ENCODE results near the gene ADAP1.
"Not testable (repeated sequence)": the region's sequence is repeated elsewhere in the genome, so short reads cannot be mapped to it uniquely, and the experiment has no call there.

Gene ADAP1

DNA sequence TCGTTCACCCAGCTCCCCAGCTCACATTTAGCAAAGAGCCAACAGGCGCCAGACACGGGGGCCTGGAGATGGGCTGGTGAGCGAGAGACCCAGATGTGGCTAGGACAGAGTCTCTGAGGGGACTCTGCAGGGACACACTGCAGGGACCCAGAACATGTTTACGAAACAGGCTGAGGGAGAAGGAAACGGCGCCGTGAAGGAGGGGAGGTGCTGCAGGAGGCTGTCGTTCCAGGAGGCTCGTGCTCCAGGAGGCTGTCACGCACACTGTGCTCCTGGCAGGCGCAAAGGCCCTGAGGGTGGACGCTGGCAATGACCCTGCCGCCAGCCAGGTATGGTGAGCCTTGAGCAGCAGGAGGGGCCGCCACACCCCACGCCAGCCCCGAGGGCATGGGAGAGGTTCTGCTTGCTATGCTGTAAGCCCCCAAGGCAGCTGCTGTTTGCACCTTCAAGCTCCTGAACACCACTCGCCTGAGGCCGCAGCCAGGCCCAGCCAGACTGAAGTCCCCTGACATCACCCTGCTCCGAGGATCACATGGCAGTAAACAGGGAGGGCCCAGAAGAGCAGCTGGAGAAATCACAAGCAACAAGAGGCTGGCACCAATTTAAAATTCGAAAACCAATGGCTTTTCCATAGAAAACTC, 27.3 kb downstream of the ADAP1 start:
- DNase-seq, result peak; percentile 53
- no peak overlapping the region for H2AK5ac ChIP-seq (ENCODE audit: low read length)
- H3K9ac ChIP-seq (ENCODE audit: low read length), result no peak overlapping the region
- no peak overlapping the region for H3K4me2 ChIP-seq (ENCODE audit: low read length)
- no peak overlapping the region for H3K4ac ChIP-seq (ENCODE audit: low read depth, low read length)
- no peak overlapping the region for H3K56ac ChIP-seq (ENCODE audit: low read length)
- H3K27me3 ChIP-seq (ENCODE audit: insufficient read depth, low read length, poor library complexity), result no peaks in the 10 kb centered on the region
- H3K23ac ChIP-seq (ENCODE audit: low read length), result no peak overlapping the region
- no peak overlapping the region for H3K27ac ChIP-seq (ENCODE audit: low read depth, low read length)
- no peak overlapping the region for H2BK120ac ChIP-seq (ENCODE audit: low read depth, low read length)
- no peak overlapping the region for H4K5ac ChIP-seq (ENCODE audit: low read length)
- H3K4me3 ChIP-seq (ENCODE audit: low read length), result no peak overlapping the region
- no peaks in the 10 kb centered on the region for H3K4me1 ChIP-seq (ENCODE audit: control insufficient read depth, low read depth, low read length)
- no peaks in the 10 kb centered on the region for H3K79me1 ChIP-seq (ENCODE audit: low read length)
- H3K36me3 ChIP-seq (ENCODE audit: control insufficient read depth, insufficient read depth, low read length), result no peaks in the 10 kb centered on the region
- WGBS (ENCODE audit: extremely low coverage, insufficient coverage, low lambda C conversion rate), result no CpG with 5 or more reads among the region's 21 CpGs
- H2BK5ac ChIP-seq (ENCODE audit: low read length), result no peak overlapping the region
- H3K18ac ChIP-seq (ENCODE audit: low read length), result no peak overlapping the region
- no peaks in the 10 kb centered on the region for H3K79me2 ChIP-seq (ENCODE audit: control insufficient read depth, insufficient read depth, low read length)
- H4K8ac ChIP-seq (ENCODE audit: low read depth, low read length), result no peak overlapping the region
- H2BK15ac ChIP-seq (replicated peaks; ENCODE audit: low read depth), result no peak overlapping the region

DNA sequence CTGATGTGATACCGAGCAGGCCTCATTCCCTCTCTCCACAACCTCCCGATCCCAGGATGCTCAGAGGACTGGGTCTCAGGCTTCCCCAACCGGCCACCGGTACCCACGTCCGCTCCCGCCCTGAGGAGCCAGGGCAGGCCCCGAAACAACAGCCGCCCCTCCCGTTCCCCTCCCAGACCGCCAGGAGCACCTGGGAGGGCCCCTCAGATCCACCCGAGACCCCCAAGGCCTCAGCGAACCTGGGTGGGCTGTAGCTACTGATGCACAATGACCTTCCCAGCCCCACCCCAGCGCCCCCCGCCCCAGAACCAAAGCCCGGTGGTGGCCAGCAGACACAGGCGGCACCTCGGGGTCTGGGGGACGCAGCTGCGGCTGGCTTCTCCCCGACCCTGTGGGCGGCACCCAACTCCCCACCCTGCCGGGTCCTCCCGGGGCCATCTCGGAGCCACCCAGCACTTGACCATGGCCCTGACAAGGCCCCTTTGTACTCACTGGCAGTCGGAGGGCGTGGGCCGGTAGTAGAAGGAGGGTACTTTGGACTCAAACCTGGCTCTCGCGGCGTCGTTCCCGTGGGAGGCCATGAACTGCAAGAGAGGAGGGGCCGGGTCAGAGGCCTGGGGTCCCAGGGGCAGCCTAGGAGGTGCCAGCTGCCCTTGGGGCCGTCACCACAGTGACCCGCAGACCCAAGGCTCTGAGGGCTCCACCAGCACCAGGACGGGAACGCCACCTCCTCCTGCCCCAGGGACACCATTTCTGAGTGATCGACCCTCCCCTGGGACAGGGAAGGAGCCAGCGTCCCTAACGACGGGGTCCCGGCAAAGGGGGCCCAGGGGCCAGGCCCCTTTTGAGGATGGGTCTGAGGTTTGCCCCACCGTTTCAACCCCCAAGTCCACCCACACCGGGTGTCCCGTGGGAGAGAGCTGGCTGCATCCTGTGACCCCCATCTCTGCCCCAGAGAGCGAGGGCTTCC, 28.1 kb downstream of the ADAP1 start:
- Histone ChIP-seq H2BK5ac (ENCODE audit: low read length) (no peak overlapping the region), H3K4ac (ENCODE audit: low read depth, low read length) (no peak overlapping the region), H3K4me1 (ENCODE audit: control insufficient read depth, low read depth, low read length) (no peaks in the 10 kb centered on the region), H3K4me3 (ENCODE audit: low read length) (no peak overlapping the region), H4K8ac (ENCODE audit: low read depth, low read length) (no peak overlapping the region), H3K9ac (ENCODE audit: low read length) (no peak overlapping the region), H2AK5ac (ENCODE audit: low read length) (no peak overlapping the region), H2BK120ac (ENCODE audit: low read depth, low read length) (no peak overlapping the region), H4K5ac (ENCODE audit: low read length) (no peak overlapping the region), H3K23ac (ENCODE audit: low read length) (no peak overlapping the region), H3K4me2 (ENCODE audit: low read length) (no peak overlapping the region), H3K79me1 (ENCODE audit: low read length) (no peaks in the 10 kb centered on the region), H3K79me2 (ENCODE audit: control insufficient read depth, insufficient read depth, low read length) (no peaks in the 10 kb centered on the region), H3K36me3 (ENCODE audit: control insufficient read depth, insufficient read depth, low read length) (no peaks in the 10 kb centered on the region), H2BK15ac (replicated peaks; ENCODE audit: low read depth) (no peak overlapping the region), H3K56ac (ENCODE audit: low read length) (no peak overlapping the region), H3K18ac (ENCODE audit: low read length) (no peak overlapping the region), H3K27me3 (ENCODE audit: insufficient read depth, low read length, poor library complexity) (no peaks in the 10 kb centered on the region), H3K27ac (ENCODE audit: low read depth, low read length) (no peak overlapping the region)
- no peak for DNase-seq
- WGBS (ENCODE audit: extremely low coverage, insufficient coverage, low lambda C conversion rate), result no CpG with 5 or more reads among the region's 47 CpGs

DNA sequence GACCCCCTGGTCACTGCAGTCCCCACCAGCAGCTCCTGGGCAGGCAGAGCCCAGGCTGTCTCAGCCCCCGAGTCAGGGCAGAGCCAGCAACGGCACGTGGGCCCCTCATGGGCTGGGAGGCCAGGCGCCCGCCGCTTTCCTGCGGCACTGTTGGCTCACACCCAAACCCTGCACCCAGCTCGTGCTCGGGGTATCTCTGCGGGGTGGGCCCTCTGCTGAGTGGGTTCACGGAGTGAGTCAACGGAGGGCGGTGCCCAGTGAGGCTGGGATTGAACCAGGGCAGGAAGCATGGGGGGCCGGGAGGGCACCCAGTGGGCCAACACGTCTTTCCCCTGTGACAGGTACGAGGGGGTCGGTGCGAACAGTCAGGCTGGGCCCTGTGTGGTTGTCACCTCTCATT, 28.9 kb downstream of the ADAP1 start:
- no peaks in the 10 kb centered on the region for H3K79me2 ChIP-seq (ENCODE audit: control insufficient read depth, insufficient read depth, low read length)
- WGBS (ENCODE audit: extremely low coverage, insufficient coverage, low lambda C conversion rate), result no CpG with 5 or more reads among the region's 18 CpGs
- H2BK15ac ChIP-seq (replicated peaks; ENCODE audit: low read depth), result no peak overlapping the region
- H3K4ac ChIP-seq (ENCODE audit: low read depth, low read length), result no peak overlapping the region
- H3K36me3 ChIP-seq (ENCODE audit: control insufficient read depth, insufficient read depth, low read length), result no peaks in the 10 kb centered on the region
- no peak overlapping the region for H3K56ac ChIP-seq (ENCODE audit: low read length)
- peak overlapping the region; percentile 9 for H3K23ac ChIP-seq (ENCODE audit: low read length)
- H3K4me1 ChIP-seq (ENCODE audit: control insufficient read depth, low read depth, low read length), result no peaks in the 10 kb centered on the region
- no peak overlapping the region for H3K9ac ChIP-seq (ENCODE audit: low read length)
- no peak overlapping the region for H2BK5ac ChIP-seq (ENCODE audit: low read length)
- H3K27ac ChIP-seq (ENCODE audit: low read depth, low read length), result no peak overlapping the region
- DNase-seq, result no peak
- no peak overlapping the region for H3K4me2 ChIP-seq (ENCODE audit: low read length)
- H3K18ac ChIP-seq (ENCODE audit: low read length), result no peak overlapping the region
- H4K5ac ChIP-seq (ENCODE audit: low read length), result no peak overlapping the region
- H4K8ac ChIP-seq (ENCODE audit: low read depth, low read length), result no peak overlapping the region
- no peak overlapping the region for H3K4me3 ChIP-seq (ENCODE audit: low read length)
- no peak overlapping the region for H2AK5ac ChIP-seq (ENCODE audit: low read length)
- H3K79me1 ChIP-seq (ENCODE audit: low read length), result no peaks in the 10 kb centered on the region
- no peak overlapping the region for H2BK120ac ChIP-seq (ENCODE audit: low read depth, low read length)
- no peaks in the 10 kb centered on the region for H3K27me3 ChIP-seq (ENCODE audit: insufficient read depth, low read length, poor library complexity)

DNA sequence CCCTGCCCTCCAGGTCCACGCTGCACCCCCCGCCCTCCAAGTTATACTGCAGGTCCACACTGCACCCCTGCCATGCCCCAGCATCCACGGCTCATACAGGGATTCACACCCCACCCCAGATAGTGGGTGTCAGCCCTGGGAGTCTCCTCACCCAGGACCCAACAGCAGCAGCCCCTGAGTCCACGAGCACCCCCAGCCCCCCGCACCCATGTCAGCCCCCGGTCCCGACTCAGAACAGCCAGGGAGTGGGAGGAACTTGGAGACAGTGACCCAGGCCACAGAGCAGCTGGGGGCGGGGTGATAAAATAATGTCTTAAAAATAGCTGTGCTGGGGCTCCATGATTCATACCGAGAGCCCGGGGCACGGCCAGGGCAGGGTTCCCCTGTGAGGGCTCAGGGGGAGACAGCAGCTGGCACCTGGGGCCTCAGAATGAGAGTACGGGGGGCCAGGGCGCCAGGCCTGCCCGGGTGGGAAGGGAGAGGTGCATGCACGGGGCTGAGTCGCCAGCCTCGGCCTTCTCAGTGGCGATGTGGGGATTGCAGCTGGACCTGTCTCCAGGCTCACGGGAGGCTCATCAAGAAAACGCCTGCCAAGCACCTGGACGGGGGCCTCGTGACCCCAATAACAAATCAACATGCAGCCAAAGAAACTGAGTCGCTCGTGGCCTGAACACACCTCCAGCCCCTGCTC, 29.8 kb downstream of the ADAP1 start:
- Histone ChIP-seq H3K4me2 (ENCODE audit: low read length) (no peak overlapping the region), H2BK5ac (ENCODE audit: low read length) (no peak overlapping the region), H4K5ac (ENCODE audit: low read length) (no peak overlapping the region), H3K9ac (ENCODE audit: low read length) (no peak overlapping the region), H3K27ac (ENCODE audit: low read depth, low read length) (no peak overlapping the region), H2BK15ac (replicated peaks; ENCODE audit: low read depth) (no peak overlapping the region), H3K79me1 (ENCODE audit: low read length) (no peaks in the 10 kb centered on the region), H2BK120ac (ENCODE audit: low read depth, low read length) (no peak overlapping the region), H2AK5ac (ENCODE audit: low read length) (no peak overlapping the region), H3K23ac (ENCODE audit: low read length) (no peak overlapping the region), H3K4ac (ENCODE audit: low read depth, low read length) (no peak overlapping the region), H3K36me3 (ENCODE audit: control insufficient read depth, insufficient read depth, low read length) (no peaks in the 10 kb centered on the region), H3K18ac (ENCODE audit: low read length) (no peak overlapping the region), H3K56ac (ENCODE audit: low read length) (no peak overlapping the region), H4K8ac (ENCODE audit: low read depth, low read length) (no peak overlapping the region), H3K27me3 (ENCODE audit: insufficient read depth, low read length, poor library complexity) (no peaks in the 10 kb centered on the region), H3K4me1 (ENCODE audit: control insufficient read depth, low read depth, low read length) (no peaks in the 10 kb centered on the region), H3K4me3 (ENCODE audit: low read length) (no peak overlapping the region), H3K79me2 (ENCODE audit: control insufficient read depth, insufficient read depth, low read length) (no peaks in the 10 kb centered on the region)
- no CpG with 5 or more reads among the region's 24 CpGs for WGBS (ENCODE audit: extremely low coverage, insufficient coverage, low lambda C conversion rate)
- no peak for DNase-seq

DNA sequence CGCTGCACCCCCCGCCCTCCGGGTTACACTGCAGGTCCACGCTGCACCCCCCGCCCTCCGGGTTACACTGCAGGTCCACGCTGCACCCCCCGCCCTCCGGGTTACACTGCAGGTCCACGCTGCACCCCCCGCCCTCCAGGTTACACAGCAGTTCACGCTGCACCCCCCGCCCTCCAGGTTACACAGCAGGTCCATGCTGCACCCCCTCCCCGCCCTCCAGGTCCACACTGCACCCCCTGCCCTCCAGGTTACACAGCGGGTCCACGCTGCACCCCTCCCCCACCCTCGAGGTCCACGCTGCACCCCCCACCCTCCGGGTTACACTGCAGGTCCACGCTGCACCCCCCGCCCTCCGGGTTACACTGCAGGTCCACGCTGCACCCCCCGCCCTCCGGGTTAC, 30.4 kb downstream of the ADAP1 start:
- not testable (repeated sequence) for H3K23ac ChIP-seq (ENCODE audit: low read length); H3K56ac ChIP-seq (ENCODE audit: low read length); H3K4me2 ChIP-seq (ENCODE audit: low read length); H3K4me3 ChIP-seq (ENCODE audit: low read length); H3K18ac ChIP-seq (ENCODE audit: low read length); H3K4me1 ChIP-seq (ENCODE audit: control insufficient read depth, low read depth, low read length); DNase-seq; H4K8ac ChIP-seq (ENCODE audit: low read depth, low read length); H2BK15ac ChIP-seq (replicated peaks; ENCODE audit: low read depth); H3K27ac ChIP-seq (ENCODE audit: low read depth, low read length); H3K9ac ChIP-seq (ENCODE audit: low read length); H3K79me1 ChIP-seq (ENCODE audit: low read length); H3K79me2 ChIP-seq (ENCODE audit: control insufficient read depth, insufficient read depth, low read length); H3K4ac ChIP-seq (ENCODE audit: low read depth, low read length); H4K5ac ChIP-seq (ENCODE audit: low read length); H3K27me3 ChIP-seq (ENCODE audit: insufficient read depth, low read length, poor library complexity); H2AK5ac ChIP-seq (ENCODE audit: low read length); H3K36me3 ChIP-seq (ENCODE audit: control insufficient read depth, insufficient read depth, low read length); H2BK5ac ChIP-seq (ENCODE audit: low read length); H2BK120ac ChIP-seq (ENCODE audit: low read depth, low read length)
- no CpG with 5 or more reads among the region's 25 CpGs for WGBS (ENCODE audit: extremely low coverage, insufficient coverage, low lambda C conversion rate)
